Esophagus muscularis mucosa (tissue), 4 donors: ENCODE measurements around the gene IL1RL2. TPM values are rescaled to one million over a fixed set of nuclear protein-coding genes. Genes with fewer than 3 reads are reported as not detected.

ENCODE experiments used
- DNase-seq: peaks from one replicate; pipeline ENCODE4 v3.0.0-alpha.2; 2017; ENCODE audit errors: extremely low spot score
- H3K27ac ChIP-seq, 4 donors: fragments of 200-600 bp; sonication (generic); replicated peaks in 1 of 4; 1 replicate in 3 of 4; 2 replicates in 1 of 4; pipeline ENCODE4 v1.5.1; 2016 to 2019; ENCODE audit warnings: mild to moderate bottlenecking in 1 of 4
- H3K27me3 ChIP-seq, 4 donors: fragments of 200-600 bp; sonication (generic); one replicate each; pipeline versions ENCODE4 v1.5.1 to v1.6.0; 2016 to 2019
- H3K36me3 ChIP-seq, 4 donors: fragments of 200-600 bp; sonication (generic); one replicate each; pipeline ENCODE4 v1.5.1; 2016 to 2019
- H3K4me1 ChIP-seq, 4 donors: fragments of 200-600 bp; sonication (generic); one replicate each; pipeline ENCODE4 v1.5.1; 2016 to 2019
- H3K4me3 ChIP-seq, 4 donors: fragments of 200-600 bp; sonication (generic); 1 replicate in 2 of 4; 2 replicates in 2 of 4; pipeline ENCODE4 v1.5.1; 2016 to 2019; ENCODE audit warnings: mild to moderate bottlenecking in 4 of 4, moderate library complexity in 1 of 4
- H3K9me3 ChIP-seq, 4 donors: fragments of 200-600 bp; sonication (generic); 1 replicate in 3 of 4; 2 replicates in 1 of 4; pipeline ENCODE4 v1.5.1; 2016 to 2019
- CTCF ChIP-seq, 3 experiments: fragments of 200-600 bp in 2 of 3; fragments of 450-650 bp in 1 of 3; sonication (generic) in 2 of 3; IDR thresholded peaks; one replicate each; pipeline ENCODE4 v1.5.1; 2017 to 2019; ENCODE audit warnings: antibody characterized with exemption in 3 of 3, mild to moderate bottlenecking in 2 of 3, moderate library complexity in 1 of 3
- EP300 ChIP-seq: sonication (generic); formaldehyde crosslinking; IDR thresholded peaks from one replicate; pipeline ENCODE4 v1.6.1; 2017; ENCODE audit warnings: antibody characterized with exemption
- POLR2A ChIP-seq: fragments of 450-650 bp; IDR thresholded peaks from one replicate; pipeline ENCODE4 v1.6.1; 2017; ENCODE audit warnings: antibody characterized with exemption, moderate library complexity, mild to moderate bottlenecking, low read depth
- POLR2AphosphoS5 ChIP-seq, 2 donors: sonication (generic); formaldehyde crosslinking; IDR thresholded peaks; one replicate each; pipeline ENCODE4 v1.6.1; 2017; ENCODE audit warnings: antibody characterized with exemption in 2 of 2
- WGBS: methylation state at CpG from one replicate; pipeline ENCODE4 v1.1.5; 2018; 5-methylcytosine and 5-hydroxymethylcytosine counted together
- intact Hi-C: fragments of 100-400 bp; cut with DNase I; formaldehyde crosslinking; loops from one replicate; pipeline ENCODE4 v1.15.1; 2023
- total RNA-seq, 4 donors: library from RNA; depleted of rRNA; stranded (reverse); fragments of >200 nt; gene quantifications; one replicate each; pipeline versions ENCODE4 v1.1.0 to v1.2.1, GENCODE V29; 2016

The IL1RL2 gene
- total RNA-seq, 4 donors from 2014 or later = 0.19 to 0.92 (median 0.66) TPM; not detected in 1

DNA sequence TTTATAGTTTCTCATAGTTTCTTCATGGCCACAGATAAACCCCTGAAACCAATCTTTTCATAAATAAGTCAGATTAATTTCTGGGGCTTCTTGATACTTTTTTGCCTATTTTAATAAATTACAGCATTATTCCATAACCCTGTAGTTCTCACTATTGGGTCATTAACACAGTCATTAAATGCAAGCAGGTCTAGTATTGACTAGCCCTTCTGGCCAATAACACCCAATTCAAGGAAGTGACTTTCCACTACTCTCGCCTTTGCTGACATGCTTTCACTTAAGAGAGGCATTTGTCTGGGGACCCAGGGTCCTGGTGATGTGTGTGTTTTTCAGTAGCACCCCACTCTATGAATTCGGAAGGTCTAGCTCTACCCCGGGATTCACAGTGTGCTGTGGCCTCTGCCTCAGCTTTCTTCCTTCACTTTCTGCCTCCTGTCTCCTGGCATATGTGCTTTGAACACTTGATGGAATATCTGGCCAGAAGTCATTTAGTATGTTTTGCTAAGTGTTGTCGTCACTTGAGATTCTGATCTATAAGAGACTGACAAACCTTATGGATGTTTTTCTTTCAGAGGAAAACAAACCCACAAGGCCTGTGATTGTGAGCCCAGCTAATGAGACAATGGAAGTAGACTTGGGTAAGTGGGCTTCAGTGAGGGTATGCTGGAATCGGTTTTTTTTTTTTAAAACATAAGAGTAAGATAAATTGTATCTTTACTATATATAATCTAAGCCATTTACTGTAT is 18.6 kb upstream of the IL1RL2 start:
- 94% methylated on average over 5 of the region's 5 CpGs for WGBS
- TF ChIP-seq POLR2A (no peak), EP300 (no peak), POLR2AphosphoS5 (IDR thresholded peaks at IDR 0.05) (no peak), CTCF (IDR thresholded peaks at IDR 0.05) (no peak)
- peaks cover 0 to 10% (median 3%) of the 10 kb centered on the region in 4 donors for H3K4me1 ChIP-seq
- no peak overlapping the region for H3K4me3 ChIP-seq
- intact Hi-C loops = no loop called here
- H3K9me3 ChIP-seq = no peaks in the 10 kb centered on the region
- no peak overlapping the region for H3K27ac ChIP-seq
- DNase-seq = no peak
- no peaks in the 10 kb centered on the region for H3K27me3 ChIP-seq
- peaks cover 0 to 60% (median 41%) of the 10 kb centered on the region in 4 donors for H3K36me3 ChIP-seq

DNA sequence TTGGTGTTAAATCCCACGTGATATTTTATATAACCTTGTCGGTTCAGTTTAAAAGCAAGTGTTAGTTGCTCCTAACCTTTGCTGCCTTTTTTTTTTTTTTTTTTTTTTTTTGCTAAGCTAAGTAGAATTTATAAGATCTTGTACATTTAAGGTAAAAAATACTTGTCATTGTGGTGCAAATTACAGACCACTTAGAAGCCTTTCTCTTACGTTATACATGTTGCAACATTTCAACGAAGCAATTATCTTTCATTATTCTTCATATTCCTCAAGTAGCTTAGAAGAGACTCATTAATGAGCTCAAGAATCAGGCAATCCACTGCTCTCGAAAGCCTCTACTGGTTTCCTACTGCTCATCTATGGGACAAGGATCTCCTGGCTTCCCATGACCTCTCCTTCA is 14.9 kb upstream of the IL1RL2 start:
- Histone ChIP-seq H3K27ac (no peak overlapping the region), H3K4me3 (no peak overlapping the region), H3K36me3 (peaks cover 8 to 92% (median 68%) of the 10 kb centered on the region in 4 donors), H3K4me1 (no peaks in the 10 kb centered on the region), H3K9me3 (no peaks in the 10 kb centered on the region), H3K27me3 (no peaks in the 10 kb centered on the region)
- no peak for DNase-seq
- TF ChIP-seq CTCF (IDR thresholded peaks at IDR 0.05) = no peak
- no peak for TF ChIP-seq POLR2AphosphoS5 (IDR thresholded peaks at IDR 0.05)
- TF ChIP-seq EP300 = no peak
- TF ChIP-seq POLR2A = no peak
- 92% methylated on average over 5 of the region's 5 CpGs for WGBS
- intact Hi-C loops = no loop called here

DNA sequence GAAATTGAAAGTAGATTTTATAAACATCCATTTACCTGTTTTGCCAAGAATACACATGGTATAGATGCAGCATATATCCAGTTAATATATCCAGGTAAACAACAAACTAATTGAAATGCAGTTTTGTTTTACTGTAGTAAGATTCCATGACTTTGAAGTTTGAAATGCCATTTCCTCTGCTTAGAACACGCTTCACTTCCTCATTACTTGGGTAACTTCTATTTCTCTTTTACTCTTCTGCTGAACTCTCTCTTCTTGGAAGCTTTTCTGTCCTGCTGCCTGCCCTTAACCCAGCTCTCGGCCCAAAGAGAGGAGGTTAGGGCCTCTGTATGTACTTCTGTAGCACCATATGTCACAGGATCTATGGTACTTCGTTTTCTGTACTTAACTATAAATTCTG is 14.1 kb upstream of the IL1RL2 start:
- H3K4me1 ChIP-seq = no peaks in the 10 kb centered on the region
- H3K36me3 ChIP-seq = peaks cover 8 to 99% (median 74%) of the 10 kb centered on the region in 4 donors
- H3K4me3 ChIP-seq = no peak overlapping the region
- no peaks in the 10 kb centered on the region for H3K9me3 ChIP-seq
- H3K27me3 ChIP-seq = no peaks in the 10 kb centered on the region
- intact Hi-C loops = no loop called here
- no peak for DNase-seq
- 81% methylated on average over 3 of the region's 3 CpGs for WGBS
- no peak overlapping the region for H3K27ac ChIP-seq
- no peak for TF ChIP-seq POLR2AphosphoS5 (IDR thresholded peaks at IDR 0.05)
- no peak for TF ChIP-seq EP300
- TF ChIP-seq POLR2A = no peak
- TF ChIP-seq CTCF (IDR thresholded peaks at IDR 0.05) = no peak

DNA sequence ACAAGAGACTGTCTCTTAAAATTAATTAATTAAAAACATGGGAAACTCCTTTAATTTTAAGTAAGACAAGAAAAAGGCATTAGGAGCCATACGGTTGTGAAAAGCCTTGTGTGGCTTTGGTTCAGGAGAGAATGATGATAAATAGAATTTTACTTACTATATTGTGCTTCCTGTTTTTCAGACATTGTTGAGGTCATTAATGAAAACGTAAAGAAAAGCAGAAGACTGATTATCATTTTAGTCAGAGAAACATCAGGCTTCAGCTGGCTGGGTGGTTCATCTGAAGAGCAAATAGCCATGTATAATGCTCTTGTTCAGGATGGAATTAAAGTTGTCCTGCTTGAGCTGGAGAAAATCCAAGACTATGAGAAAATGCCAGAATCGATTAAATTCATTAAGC is 10.7 kb upstream of the IL1RL2 start:
- H3K4me3 ChIP-seq = no peak overlapping the region
- intact Hi-C loops = no loop called here
- WGBS = 83% methylated on average over 3 of the region's 3 CpGs
- TF ChIP-seq EP300 (no peak), POLR2A (no peak), CTCF (IDR thresholded peaks at IDR 0.05) (no peak), POLR2AphosphoS5 (IDR thresholded peaks at IDR 0.05) (no peak)
- H3K27me3 ChIP-seq = no peaks in the 10 kb centered on the region
- no peaks in the 10 kb centered on the region for H3K4me1 ChIP-seq
- H3K9me3 ChIP-seq = no peaks in the 10 kb centered on the region
- peaks cover 8 to 68% (median 51%) of the 10 kb centered on the region in 4 donors for H3K36me3 ChIP-seq
- DNase-seq = no peak
- no peak overlapping the region for H3K27ac ChIP-seq
